IPS-18a (cell line): ENCODE measurements around the gene KCNC4.

Experiments
- H3K27ac ChIP-seq: one replicate; pipeline ENCODE4 v1.5.1; 2013; ENCODE audit warnings: low read length
- H3K27me3 ChIP-seq: one replicate; pipeline ENCODE4 v1.6.1; 2013; ENCODE audit warnings: mild to moderate bottlenecking, low read length; ENCODE audit not compliant: control insufficient read depth, insufficient read depth
- H3K36me3 ChIP-seq: one replicate; pipeline ENCODE4 v1.6.1; 2013; ENCODE audit warnings: low read depth, low read length; ENCODE audit not compliant: control insufficient read depth
- H3K4me1 ChIP-seq: one replicate; pipeline ENCODE4 v1.6.1; 2013; ENCODE audit warnings: low read depth, low read length; ENCODE audit not compliant: control insufficient read depth
- H3K4me3 ChIP-seq: one replicate; pipeline ENCODE4 v1.5.1; 2013; ENCODE audit warnings: low read length
- H3K9ac ChIP-seq: one replicate; pipeline ENCODE4 v1.6.1; 2013; ENCODE audit warnings: mild to moderate bottlenecking, low read length, moderate library complexity
- H3K9me3 ChIP-seq: one replicate; pipeline ENCODE4 v1.6.1; 2013; ENCODE audit warnings: low read depth, low read length; ENCODE audit not compliant: control insufficient read depth

The KCNC4 gene

DNA sequence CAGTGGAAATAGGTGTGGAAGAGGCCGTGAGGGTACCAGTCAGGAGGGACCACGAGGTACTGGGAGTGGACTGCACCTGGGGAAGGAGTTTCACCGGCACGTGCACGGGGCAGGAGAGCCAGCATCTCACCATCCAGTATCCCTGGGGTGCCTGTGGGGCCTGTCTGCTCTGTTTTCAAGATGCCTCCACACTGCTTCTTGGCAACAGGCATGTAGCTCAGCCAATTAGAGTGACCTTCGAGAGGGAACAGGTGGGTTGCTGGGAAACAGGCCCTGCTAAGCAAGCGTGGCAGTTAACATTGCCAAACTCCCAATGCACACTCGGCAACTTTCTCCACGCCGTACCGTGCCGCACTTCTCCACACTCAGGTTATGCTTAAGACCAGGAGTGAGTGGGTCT is 17.7 kb downstream of the KCNC4 start:
- H3K9me3 ChIP-seq = no peaks in the 10 kb centered on the region
- no peaks in the 10 kb centered on the region for H3K4me1 ChIP-seq
- H3K9ac ChIP-seq = no peak overlapping the region
- H3K27me3 ChIP-seq = no peaks in the 10 kb centered on the region
- no peak overlapping the region for H3K27ac ChIP-seq
- no peaks in the 10 kb centered on the region for H3K36me3 ChIP-seq
- no peak overlapping the region for H3K4me3 ChIP-seq

DNA sequence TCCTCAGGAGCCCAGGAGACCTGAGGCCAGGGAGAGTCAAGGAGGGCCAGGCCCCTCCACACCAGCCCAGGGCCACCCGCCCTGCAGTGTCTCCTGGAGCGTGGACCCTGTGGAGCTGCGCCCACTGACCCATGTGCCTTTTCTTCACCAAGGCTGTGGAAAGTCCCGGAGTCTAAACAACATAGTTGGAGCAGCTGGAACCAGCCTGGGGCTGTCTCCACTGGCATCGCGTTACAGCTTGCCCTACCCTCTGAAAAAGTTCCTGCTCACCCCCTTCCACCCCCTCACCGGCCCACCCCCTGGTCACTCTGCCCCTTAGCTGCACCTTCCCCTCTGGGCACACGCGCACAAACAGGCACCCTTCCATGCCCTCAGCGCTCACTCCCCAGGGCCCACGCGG is 18.3 kb downstream of the KCNC4 start:
- H3K27ac ChIP-seq = no peak overlapping the region
- H3K9me3 ChIP-seq = no peaks in the 10 kb centered on the region
- H3K9ac ChIP-seq = no peak overlapping the region
- H3K27me3 ChIP-seq = no peaks in the 10 kb centered on the region
- H3K4me1 ChIP-seq = no peaks in the 10 kb centered on the region
- no peaks in the 10 kb centered on the region for H3K36me3 ChIP-seq
- H3K4me3 ChIP-seq = no peak overlapping the region

DNA sequence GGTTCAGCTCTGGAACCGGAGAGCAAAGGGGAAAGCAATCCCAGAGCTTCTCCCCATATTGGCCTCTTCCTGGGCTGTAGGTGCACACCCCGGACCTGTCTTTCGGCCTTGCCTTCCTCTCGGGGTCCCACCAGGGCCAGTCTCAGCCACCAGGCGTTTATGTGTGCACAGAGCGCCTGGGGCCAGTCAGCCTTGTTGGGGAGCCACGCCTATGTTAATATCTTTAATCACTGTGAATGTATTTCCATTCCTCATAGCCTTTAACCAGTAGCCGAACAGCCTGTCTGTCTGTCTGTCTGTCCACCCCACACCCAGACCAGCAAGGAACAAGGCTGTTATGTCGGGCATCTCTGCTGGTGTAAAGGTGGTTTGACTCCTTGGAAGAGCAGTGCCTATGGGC is 18.8 kb downstream of the KCNC4 start:
- no peak overlapping the region for H3K27ac ChIP-seq
- H3K27me3 ChIP-seq = no peaks in the 10 kb centered on the region
- no peak overlapping the region for H3K4me3 ChIP-seq
- H3K36me3 ChIP-seq = no peaks in the 10 kb centered on the region
- no peaks in the 10 kb centered on the region for H3K4me1 ChIP-seq
- no peak overlapping the region for H3K9ac ChIP-seq
- H3K9me3 ChIP-seq = no peaks in the 10 kb centered on the region

DNA sequence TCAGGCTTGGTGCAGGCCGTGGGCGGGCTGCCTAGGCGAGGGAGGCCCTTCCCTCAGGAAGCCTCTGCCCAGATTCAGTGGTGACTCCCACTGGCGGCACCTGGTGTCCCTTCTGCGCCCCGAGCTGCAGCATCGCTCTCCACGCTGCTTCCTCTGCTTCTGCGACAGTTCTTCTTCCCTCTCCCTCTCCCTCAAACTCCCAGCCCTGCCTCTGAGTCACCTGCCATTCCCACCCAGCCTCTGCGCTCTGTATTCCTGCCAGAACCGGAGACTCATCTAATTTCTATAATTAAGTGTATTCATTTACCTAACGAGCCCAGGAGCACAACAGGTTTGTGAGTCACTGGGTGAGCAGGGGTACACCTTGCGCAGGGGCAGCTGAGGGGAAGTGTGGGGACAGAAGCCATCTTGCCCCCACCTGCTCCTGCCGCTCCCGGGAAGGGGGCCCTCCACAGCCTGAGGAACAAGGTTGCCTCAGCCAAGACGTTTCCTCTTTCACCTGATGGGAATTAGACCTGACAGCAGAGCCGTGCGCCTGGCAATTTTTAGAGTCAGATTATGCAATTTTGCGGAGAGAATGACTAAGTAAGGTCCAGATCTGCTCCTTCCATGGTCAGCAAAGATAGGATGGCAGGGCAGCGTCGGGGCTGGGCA is 19.4 kb downstream of the KCNC4 start:
- Histone ChIP-seq H3K4me1 (peaks cover 4% of the 10 kb centered on the region), H3K36me3 (no peaks in the 10 kb centered on the region), H3K27ac (no peak overlapping the region), H3K27me3 (no peaks in the 10 kb centered on the region), H3K4me3 (no peak overlapping the region), H3K9ac (no peak overlapping the region), H3K9me3 (no peaks in the 10 kb centered on the region)

DNA sequence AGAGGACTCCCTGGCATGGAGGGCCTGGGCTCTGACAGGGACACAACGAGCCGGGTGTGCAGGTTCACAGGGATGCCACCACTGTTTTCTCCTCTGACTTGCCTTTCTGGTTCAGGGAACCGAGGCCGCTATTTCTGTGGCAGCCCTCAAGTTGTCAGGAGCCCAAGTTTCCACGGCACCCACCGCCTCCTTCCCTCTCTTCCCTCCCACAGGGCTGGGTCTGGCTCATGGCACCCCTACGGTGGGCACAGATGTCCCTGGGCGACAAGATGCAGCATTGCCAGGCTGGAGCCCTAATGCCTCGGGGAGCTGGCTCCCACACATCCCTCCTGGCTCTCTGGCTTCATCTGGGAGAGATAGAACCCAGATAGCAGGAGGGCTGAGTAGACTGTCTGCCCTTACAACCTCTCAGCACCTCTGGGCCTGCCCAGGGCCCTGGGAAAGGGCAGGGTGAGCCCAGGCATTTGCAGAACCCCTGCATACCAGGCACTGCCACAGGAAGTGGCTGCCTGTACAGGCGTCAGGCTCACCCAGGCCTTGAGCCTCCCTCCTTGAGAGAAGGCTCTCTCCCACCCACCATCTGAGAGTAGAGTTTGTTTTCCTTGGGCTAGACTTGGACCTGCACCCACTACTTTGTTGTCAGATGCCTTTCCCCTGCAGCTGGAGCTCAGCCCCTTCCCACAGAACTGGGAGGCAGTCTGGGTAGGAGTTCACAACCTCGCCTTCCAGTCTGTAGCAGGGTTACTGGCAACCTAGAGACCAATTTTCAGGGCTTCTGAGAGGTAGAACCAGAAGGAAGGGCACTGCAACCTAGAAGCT is 20.5 kb downstream of the KCNC4 start:
- H3K4me3 ChIP-seq = no peak overlapping the region
- no peak overlapping the region for H3K9ac ChIP-seq
- H3K27me3 ChIP-seq = no peaks in the 10 kb centered on the region
- H3K9me3 ChIP-seq = no peaks in the 10 kb centered on the region
- no peaks in the 10 kb centered on the region for H3K36me3 ChIP-seq
- H3K27ac ChIP-seq = no peak overlapping the region
- peaks cover 4% of the 10 kb centered on the region for H3K4me1 ChIP-seq

DNA sequence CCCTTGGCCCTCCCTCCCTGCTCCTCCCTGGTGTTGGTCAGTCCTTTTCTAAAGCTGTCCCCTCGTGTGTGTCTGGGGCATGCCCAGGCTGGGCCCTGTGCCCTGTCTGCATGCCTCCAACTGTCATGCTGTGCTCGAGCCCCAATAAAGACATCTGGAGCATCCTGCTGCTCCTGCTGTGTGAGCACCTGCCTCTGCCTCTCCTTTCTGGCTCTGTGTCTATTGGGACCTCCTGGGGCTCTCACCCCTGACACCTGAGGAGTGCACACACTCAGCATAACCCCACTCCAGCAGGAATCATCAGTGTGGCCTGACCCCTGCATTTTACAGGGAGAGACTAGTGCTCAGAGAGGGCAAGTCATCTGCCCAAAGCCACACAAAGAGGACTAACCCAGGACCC is 23.7 kb downstream of the KCNC4 start:
- no peak overlapping the region for H3K4me3 ChIP-seq
- no peak overlapping the region for H3K27ac ChIP-seq
- no peaks in the 10 kb centered on the region for H3K36me3 ChIP-seq
- no peaks in the 10 kb centered on the region for H3K9me3 ChIP-seq
- H3K4me1 ChIP-seq = peaks cover 4% of the 10 kb centered on the region
- no peaks in the 10 kb centered on the region for H3K27me3 ChIP-seq
- H3K9ac ChIP-seq = no peak overlapping the region

DNA sequence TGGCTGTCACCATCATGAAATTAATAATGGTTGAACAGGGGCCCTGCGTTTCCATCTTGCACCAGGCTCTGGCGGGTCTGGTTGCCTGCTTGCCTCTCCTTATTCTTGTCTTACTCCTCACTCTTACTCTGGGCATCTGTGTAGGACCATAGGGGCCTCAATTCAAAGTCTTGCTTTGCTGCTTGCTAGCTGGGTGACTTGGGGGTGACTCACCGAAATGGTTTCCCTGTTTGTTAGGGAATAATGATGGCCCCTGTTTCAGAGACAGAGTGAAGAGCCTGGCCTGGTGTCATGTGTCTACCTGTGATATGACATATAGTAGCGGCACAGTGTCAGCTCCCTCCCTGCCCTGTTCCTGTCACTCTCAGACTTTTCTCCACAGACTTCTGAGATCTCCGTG is 24.6 kb downstream of the KCNC4 start:
- Histone ChIP-seq H3K36me3 (no peaks in the 10 kb centered on the region), H3K27ac (no peak overlapping the region)

DNA sequence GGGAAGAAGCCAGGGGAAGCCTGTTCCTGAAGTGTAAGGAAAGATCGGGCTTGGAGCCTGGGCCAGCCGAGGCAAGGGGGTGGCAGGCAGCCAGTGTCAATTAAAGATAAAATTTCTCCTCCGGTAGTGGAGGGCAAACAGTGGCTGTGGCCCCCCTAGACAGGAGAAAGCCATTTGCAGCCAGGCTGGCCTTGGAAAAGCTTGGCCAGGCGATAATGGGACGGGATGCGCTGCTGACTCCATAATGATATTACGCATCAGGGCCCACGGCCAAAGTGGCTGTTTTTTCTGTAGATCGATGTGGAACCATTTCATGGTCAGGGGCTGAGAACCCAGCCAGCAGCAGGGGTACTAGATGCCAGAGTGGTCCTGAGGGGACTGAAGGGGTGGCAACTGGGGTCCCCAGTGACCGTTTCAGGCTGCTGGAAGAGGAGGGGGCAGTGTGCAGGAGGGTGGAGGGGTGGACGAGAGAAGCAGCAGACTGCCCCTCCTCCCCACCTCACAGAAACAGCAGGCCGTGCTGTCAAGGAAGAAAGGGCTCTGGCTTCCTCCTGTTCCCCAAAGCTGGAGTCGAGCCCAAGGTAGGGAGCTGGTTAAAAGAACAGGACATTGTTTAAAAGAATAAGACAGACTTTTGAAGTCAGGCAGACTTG is 25.2 kb downstream of the KCNC4 start:
- Histone ChIP-seq H3K27me3 (no peaks in the 10 kb centered on the region), H3K4me3 (no peak overlapping the region), H3K9me3 (no peaks in the 10 kb centered on the region), H3K27ac (no peak overlapping the region), H3K9ac (no peak overlapping the region), H3K4me1 (peaks cover 4% of the 10 kb centered on the region), H3K36me3 (no peaks in the 10 kb centered on the region)

More for the DNA sequence above, 24.6 kb downstream of the KCNC4 start:
- Histone ChIP-seq H3K9me3 (no peaks in the 10 kb centered on the region), H3K4me1 (peaks cover 4% of the 10 kb centered on the region), H3K4me3 (no peak overlapping the region), H3K27me3 (no peaks in the 10 kb centered on the region), H3K9ac (no peak overlapping the region)

DNA sequence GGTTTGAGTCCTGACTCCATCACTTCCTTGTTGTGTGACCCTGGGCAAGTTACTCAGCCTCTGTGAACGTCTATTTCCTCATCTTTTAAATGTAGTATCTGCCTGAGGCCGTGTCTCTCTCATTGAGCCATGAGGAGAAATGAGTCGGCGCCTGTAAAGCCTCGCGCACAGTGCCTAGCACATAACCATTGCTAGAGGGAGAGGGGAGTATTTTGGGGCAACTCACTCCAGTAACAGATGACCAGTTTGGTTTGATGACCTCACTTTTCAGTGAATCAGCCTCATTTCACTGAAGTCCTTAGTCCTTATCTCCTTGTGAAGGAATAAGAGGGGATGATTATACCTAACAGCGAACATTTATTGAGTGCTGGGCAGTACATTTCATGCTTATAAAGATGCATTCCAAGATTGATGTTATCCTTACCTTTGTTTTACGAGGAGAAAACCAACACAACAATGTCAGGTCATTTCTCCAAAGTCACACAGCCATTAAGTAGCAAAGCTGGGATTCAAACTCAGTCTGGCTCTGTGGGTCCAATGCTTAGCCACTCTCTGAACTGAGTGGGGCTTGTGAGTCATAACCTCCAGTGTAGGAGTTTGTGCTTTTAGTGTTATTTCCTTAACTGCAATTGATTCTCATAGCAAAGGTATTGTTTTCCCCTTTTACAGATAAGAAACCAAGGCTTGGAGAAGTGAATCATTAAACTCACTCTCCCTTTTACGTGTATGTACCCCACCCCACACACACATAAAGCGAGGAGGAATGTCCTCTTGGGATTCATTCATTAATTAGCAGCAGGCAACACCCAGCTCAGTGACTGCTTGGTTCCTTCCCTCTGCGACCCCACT is 25.9 kb downstream of the KCNC4 start:
- no peaks in the 10 kb centered on the region for H3K27me3 ChIP-seq
- H3K9me3 ChIP-seq = no peaks in the 10 kb centered on the region
- no peaks in the 10 kb centered on the region for H3K36me3 ChIP-seq
- no peak overlapping the region for H3K27ac ChIP-seq
- peaks cover 4% of the 10 kb centered on the region for H3K4me1 ChIP-seq
- no peak overlapping the region for H3K9ac ChIP-seq
- no peak overlapping the region for H3K4me3 ChIP-seq

DNA sequence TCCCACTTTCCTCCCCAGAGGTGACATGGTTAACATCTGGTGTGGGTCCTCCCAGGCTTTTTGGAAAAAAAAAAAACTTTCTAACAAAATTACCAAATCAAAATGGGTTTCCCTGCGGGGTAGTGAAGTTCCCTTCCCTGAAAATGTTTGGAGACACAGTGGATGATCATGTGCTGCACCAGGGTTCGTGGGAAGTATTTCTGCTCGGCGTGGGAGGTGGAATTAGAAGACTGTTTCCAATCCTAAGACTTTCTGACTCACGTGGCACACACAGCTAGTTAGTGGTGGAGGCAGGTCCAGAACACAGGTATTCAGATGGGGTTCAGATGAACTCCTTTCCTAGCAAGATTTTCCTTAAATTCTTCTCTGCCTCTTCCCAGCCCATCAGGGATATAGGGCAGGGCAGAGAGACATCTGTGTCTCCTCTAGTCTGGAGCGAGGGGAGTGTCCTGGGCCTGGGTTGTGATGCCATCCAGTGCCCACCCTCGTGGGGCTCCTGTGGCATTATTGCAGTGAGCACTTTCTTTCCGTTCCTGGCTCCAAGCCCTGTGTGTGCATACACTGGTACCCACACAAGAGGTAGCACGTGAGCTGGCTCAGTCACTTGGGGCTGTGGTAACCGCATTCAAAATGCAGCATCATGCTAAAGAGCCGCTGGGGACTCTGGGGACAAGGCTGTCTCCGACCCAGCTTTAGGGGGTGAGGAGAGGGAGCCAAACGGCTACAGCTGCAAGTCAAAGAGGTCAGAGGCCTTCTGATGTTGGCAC is 27.5 kb downstream of the KCNC4 start:
- Histone ChIP-seq H3K36me3 (no peaks in the 10 kb centered on the region), H3K4me1 (peaks cover 15% of the 10 kb centered on the region), H3K4me3 (no peak overlapping the region), H3K27ac (no peak overlapping the region), H3K9ac (no peak overlapping the region), H3K27me3 (no peaks in the 10 kb centered on the region), H3K9me3 (no peaks in the 10 kb centered on the region)
